Loucy (cell line): ENCODE results near the gene GPATCH2L.

ENCODE experiments used
- H2AFZ ChIP-seq: fragments of 200-600 bp; sonication (generic); 2 replicates; pipeline ENCODE4 v1.6.0; 2016; ENCODE audit warnings: antibody characterized with exemption, mild to moderate bottlenecking, low read length, moderate library complexity
- H3F3A ChIP-seq: fragments of 200-600 bp; 2 replicates; pipeline ENCODE4 v1.6.0; 2016; ENCODE audit warnings: antibody characterized with exemption, low read depth, mild to moderate bottlenecking
- H3K27me3 ChIP-seq: fragments of 200-600 bp; sonication (generic); 2 replicates; pipeline ENCODE4 v1.6.1; 2014; ENCODE audit warnings: low read length, mild to moderate bottlenecking; ENCODE audit not compliant: insufficient read depth, poor library complexity, severe bottlenecking
- H3K36me3 ChIP-seq: fragments of 200-600 bp; sonication (generic); 2 replicates; pipeline ENCODE4 v1.6.1; 2016; ENCODE audit warnings: low read length; ENCODE audit not compliant: insufficient read depth
- H3K4me1 ChIP-seq: fragments of 200-600 bp; sonication (generic); 2 replicates; pipeline ENCODE4 v1.5.1; 2014; ENCODE audit warnings: low read length, mild to moderate bottlenecking; ENCODE audit not compliant: insufficient read depth, poor library complexity, severe bottlenecking
- H3K4me2 ChIP-seq: fragments of 200-600 bp; sonication (generic); 2 replicates; pipeline ENCODE4 v1.6.0; 2014; ENCODE audit warnings: antibody characterized with exemption, low read length, low read depth, mild to moderate bottlenecking; ENCODE audit not compliant: poor library complexity, severe bottlenecking
- H3K4me3 ChIP-seq: fragments of 200-600 bp; sonication (generic); 2 replicates; pipeline ENCODE4 v1.5.1; 2014; ENCODE audit warnings: low read length, mild to moderate bottlenecking, mixed read lengths; ENCODE audit not compliant: poor library complexity, severe bottlenecking
- H3K79me2 ChIP-seq: fragments of 200-600 bp; sonication (generic); 2 replicates; pipeline ENCODE4 v1.6.1; 2014; ENCODE audit warnings: low read length; ENCODE audit not compliant: insufficient read depth
- H3K9ac ChIP-seq: fragments of 200-600 bp; sonication (generic); 2 replicates; pipeline ENCODE4 v1.6.0; 2014; ENCODE audit warnings: mild to moderate bottlenecking, low read depth, low read length, moderate library complexity; ENCODE audit not compliant: poor library complexity, severe bottlenecking
- H3K9me2 ChIP-seq: fragments of 200-600 bp; sonication (generic); replicated peaks from 2 replicates; pipeline ENCODE4 v1.6.1; 2016; ENCODE audit warnings: low read depth, low read length, mixed read lengths
- H3K9me3 ChIP-seq: fragments of 200-600 bp; sonication (generic); 2 replicates; pipeline ENCODE4 v1.6.1; 2014; ENCODE audit warnings: mild to moderate bottlenecking, antibody characterized with exemption, low read length, low read depth; ENCODE audit not compliant: insufficient read depth
- H4K20me1 ChIP-seq: fragments of 200-600 bp; sonication (generic); 2 replicates; pipeline ENCODE4 v1.6.0; 2014; ENCODE audit warnings: antibody characterized with exemption, low read length, mild to moderate bottlenecking; ENCODE audit not compliant: insufficient read depth, poor library complexity, severe bottlenecking
- EZH2phosphoT487 ChIP-seq: fragments of 200-600 bp; IDR thresholded peaks from 2 replicates; pipeline ENCODE4 v1.6.1; 2018; ENCODE audit warnings: antibody characterized with exemption, mild to moderate bottlenecking, moderate library complexity, borderline replicate concordance
- TF ChIP-seq, protein P1 (sequence below): fragments of 200-600 bp; sonication (generic); conservative IDR thresholded peaks from 2 replicates; pipeline ENCODE4 v1.5.1; 2014; ENCODE audit warnings: mild to moderate bottlenecking, antibody characterized with exemption, low read length

GPATCH2L gene

DNA sequence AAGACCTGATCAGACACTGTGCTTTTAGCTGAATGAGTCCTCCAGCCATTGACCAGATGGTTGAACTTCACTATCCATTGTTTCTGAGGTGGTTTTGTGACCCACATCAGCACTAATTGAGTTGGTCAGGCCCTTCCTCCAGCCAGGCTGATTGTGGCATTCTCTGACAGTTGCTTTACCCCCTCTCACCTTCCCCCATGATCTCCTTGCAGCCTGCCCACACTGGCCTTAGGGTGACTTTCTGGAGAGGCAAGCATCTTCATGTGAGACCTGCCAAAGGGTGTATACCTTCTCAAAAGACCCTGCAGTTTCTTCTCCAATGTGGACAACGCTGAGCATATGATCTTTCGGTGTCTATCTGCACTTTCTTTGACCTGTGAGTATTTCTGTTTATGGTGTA lies 83.9 kb downstream of the GPATCH2L start:
- H3K27me3 ChIP-seq = no peaks in the 10 kb centered on the region
- no peak overlapping the region for H3K9ac ChIP-seq
- no peaks in the 10 kb centered on the region for H3K79me2 ChIP-seq
- no peak overlapping the region for H3K4me3 ChIP-seq
- no peak overlapping the region for H2AFZ ChIP-seq
- no peaks in the 10 kb centered on the region for H3K4me1 ChIP-seq
- no peaks in the 10 kb centered on the region for H4K20me1 ChIP-seq
- TF ChIP-seq EZH2phosphoT487 = no peak
- TF ChIP-seq, protein P1, sequence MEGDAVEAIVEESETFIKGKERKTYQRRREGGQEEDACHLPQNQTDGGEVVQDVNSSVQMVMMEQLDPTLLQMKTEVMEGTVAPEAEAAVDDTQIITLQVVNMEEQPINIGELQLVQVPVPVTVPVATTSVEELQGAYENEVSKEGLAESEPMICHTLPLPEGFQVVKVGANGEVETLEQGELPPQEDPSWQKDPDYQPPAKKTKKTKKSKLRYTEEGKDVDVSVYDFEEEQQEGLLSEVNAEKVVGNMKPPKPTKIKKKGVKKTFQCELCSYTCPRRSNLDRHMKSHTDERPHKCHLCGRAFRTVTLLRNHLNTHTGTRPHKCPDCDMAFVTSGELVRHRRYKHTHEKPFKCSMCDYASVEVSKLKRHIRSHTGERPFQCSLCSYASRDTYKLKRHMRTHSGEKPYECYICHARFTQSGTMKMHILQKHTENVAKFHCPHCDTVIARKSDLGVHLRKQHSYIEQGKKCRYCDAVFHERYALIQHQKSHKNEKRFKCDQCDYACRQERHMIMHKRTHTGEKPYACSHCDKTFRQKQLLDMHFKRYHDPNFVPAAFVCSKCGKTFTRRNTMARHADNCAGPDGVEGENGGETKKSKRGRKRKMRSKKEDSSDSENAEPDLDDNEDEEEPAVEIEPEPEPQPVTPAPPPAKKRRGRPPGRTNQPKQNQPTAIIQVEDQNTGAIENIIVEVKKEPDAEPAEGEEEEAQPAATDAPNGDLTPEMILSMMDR = no peak
- no peaks in the 10 kb centered on the region for H3K9me2 ChIP-seq
- no peak overlapping the region for H3K4me2 ChIP-seq
- H3K36me3 ChIP-seq = peaks cover 4% of the 10 kb centered on the region; the same call in 1 of the 2 replicates
- no peaks in the 10 kb centered on the region for H3F3A ChIP-seq
- H3K9me3 ChIP-seq = no peaks in the 10 kb centered on the region

DNA sequence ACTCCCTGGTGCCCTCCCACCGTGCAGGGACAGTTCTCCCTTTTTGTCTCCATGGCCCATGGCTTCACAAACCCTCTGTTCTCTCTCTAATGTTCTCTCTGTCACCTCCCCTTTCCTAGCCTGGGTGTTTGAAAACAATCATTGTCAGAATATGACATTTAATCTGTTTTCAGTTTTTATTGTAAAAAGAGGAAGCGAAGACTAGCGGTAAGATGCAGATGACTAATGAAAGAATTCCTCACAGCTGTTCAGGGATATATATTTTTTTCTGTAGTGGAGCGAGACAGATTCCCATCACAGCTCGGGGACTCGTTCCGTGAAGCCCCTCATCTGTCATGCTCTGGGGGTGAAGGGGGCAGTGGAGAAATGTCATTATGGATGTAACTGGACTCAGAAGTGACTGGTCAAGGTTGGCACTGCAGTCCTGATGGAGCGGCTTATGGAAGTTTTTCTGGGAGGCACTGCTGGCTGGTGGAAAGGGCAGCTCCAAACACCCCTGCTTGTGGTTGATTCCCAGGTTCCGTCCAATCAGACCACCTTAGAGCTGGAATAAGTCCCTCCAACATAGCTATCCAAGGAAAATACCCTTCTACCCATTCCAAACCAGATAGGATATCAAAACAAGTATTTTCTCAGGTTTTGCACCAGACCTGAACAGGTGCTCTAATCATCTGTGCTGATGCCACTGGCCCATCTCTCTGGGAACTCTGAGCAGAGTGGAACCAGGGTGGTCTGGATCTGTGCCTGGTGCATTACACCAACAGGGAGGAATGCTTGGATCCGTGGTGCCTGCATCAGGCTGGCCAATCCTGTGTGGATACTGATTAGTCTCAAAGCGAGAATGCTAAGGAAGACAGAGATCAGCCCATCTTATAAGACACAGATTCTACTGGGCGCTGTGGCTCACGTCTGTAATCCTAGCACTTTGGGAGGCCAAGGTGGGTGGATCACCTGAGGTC lies 84.7 kb downstream of the GPATCH2L start:
- Histone ChIP-seq H3K9me3 (no peaks in the 10 kb centered on the region), H3K4me3 (no peak overlapping the region), H3K4me2 (no peak overlapping the region), H3K27me3 (no peaks in the 10 kb centered on the region), H2AFZ (no peak overlapping the region), H3K9me2 (no peaks in the 10 kb centered on the region), H4K20me1 (no peaks in the 10 kb centered on the region), H3K4me1 (no peaks in the 10 kb centered on the region), H3F3A (no peaks in the 10 kb centered on the region), H3K79me2 (no peaks in the 10 kb centered on the region), H3K9ac (no peak overlapping the region), H3K36me3 (peaks cover 4% of the 10 kb centered on the region; the same call in 1 of the 2 replicates)
- TF ChIP-seq EZH2phosphoT487 = no peak
- TF ChIP-seq, protein P1 = no peak

DNA sequence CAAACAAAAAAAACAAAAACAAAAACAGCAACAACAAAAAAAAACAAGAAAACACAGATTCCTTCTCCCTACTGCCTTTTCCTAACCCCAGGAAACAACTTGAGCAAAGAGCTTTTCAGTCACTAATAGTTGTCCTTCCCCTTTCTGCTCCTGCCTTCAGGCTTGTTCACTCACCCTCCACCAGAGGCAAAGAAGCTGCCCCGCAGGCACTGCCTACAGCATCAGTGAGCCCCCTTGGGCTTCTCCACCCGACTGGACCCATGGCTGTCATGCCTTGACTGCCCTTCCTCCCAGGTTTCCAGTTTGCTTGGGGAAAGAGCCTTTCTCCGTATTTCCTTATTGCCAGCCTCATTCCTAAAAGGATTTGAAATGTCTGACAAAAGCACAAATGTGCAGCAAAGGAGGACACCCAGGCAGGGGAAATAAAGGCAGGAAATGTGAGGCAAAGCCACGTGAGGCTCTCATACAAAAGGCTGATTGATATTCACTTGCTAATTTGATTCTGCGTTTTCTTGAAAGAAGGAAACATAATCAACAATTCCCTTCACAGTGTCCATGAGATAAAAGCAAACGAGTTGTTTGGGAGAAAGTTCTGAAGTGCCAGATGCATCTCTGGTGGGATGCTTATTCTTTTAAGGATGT lies 85.7 kb downstream of the GPATCH2L start:
- H3K4me1 ChIP-seq = no peaks in the 10 kb centered on the region
- no peaks in the 10 kb centered on the region for H4K20me1 ChIP-seq
- H3K4me3 ChIP-seq = no peak overlapping the region
- H3K9me2 ChIP-seq = no peaks in the 10 kb centered on the region
- H3K36me3 ChIP-seq = peaks cover 4% of the 10 kb centered on the region; the same call in 1 of the 2 replicates
- no peaks in the 10 kb centered on the region for H3K79me2 ChIP-seq
- no peaks in the 10 kb centered on the region for H3K27me3 ChIP-seq
- H2AFZ ChIP-seq = no peak overlapping the region
- TF ChIP-seq EZH2phosphoT487 = no peak
- TF ChIP-seq, protein P1 = no peak
- no peak overlapping the region for H3K4me2 ChIP-seq
- no peaks in the 10 kb centered on the region for H3F3A ChIP-seq
- no peak overlapping the region for H3K9ac ChIP-seq
- 0 out of 2 replicates have a peak, but pooled peaks cover 2% of the 10 kb centered on the region for H3K9me3 ChIP-seq
